Adipocyte (in vitro differentiated cells): ENCODE results near the gene BLCAP.

Experiments
- DNase-seq: peaks from one replicate; pipeline ENCODE4 v3.0.0-alpha.2; 2015; ENCODE audit warnings: low read depth
- H3K27me3 ChIP-seq: replicated peaks from 2 replicates; pipeline ENCODE4 v1.7.0; 2013; ENCODE audit warnings: mild to moderate bottlenecking, low read length, moderate library complexity; ENCODE audit not compliant: control insufficient read depth, insufficient read depth
- H3K36me3 ChIP-seq: 2 replicates; pipeline ENCODE4 v1.7.0; 2013; ENCODE audit warnings: low read length, mild to moderate bottlenecking, moderate library complexity; ENCODE audit not compliant: control insufficient read depth, insufficient read depth, severe bottlenecking
- H3K4me1 ChIP-seq: 2 replicates; pipeline ENCODE4 v1.7.0; 2013; ENCODE audit warnings: mild to moderate bottlenecking, low read length, moderate library complexity; ENCODE audit not compliant: control insufficient read depth, insufficient read depth
- H3K4me3 ChIP-seq: 2 replicates; pipeline ENCODE4 v1.7.0; 2013; ENCODE audit warnings: mild to moderate bottlenecking, low read length, moderate library complexity
- H3K9ac ChIP-seq: 2 replicates; pipeline ENCODE4 v1.7.0; 2013; ENCODE audit warnings: mild to moderate bottlenecking, low read length, moderate library complexity
- H3K9me3 ChIP-seq: 2 replicates; pipeline ENCODE4 v1.7.0; 2013; ENCODE audit warnings: mild to moderate bottlenecking, low read length, moderate library complexity; ENCODE audit not compliant: control insufficient read depth

Gene BLCAP

DNA sequence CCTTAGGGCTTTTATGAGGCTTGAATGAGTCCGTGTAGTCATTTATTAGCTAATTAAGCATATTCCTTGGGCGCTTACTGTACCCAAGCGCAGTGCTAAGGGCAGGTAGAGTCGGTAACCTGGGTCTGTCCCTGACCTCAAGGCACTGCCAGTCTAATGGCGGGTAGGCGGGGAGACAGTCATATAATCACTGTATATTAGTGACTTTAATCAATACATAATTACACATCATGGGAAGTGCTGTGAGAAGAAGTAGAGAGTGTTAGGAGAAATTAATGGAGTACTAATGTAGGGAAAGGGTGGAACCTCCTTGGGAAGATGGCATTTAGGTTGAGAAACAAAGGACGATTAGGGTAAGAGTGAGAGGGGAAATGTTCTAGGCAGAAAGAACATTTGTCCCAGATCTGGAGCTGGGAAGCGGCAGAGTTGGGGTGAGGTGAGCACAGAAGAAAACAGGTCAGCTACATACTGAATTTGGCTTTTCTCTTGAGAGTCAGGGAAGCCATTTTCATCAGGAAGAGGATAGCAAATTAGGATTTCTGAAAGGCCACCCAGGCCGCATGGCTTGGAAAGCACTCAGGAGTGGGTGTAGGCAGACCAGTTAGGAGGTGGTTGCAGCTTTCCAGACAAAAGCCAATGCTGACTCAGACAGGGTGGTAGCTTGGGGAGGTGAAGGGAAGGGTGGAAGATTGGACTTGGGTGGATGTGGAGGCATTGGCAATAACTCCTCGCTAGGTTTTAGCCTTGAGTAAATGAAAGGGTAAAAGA, 954 bp upstream of the BLCAP start:
- Histone ChIP-seq H3K36me3 (no peaks in the 10 kb centered on the region), H3K9me3 (no peaks in the 10 kb centered on the region), H3K27me3 (no peaks in the 10 kb centered on the region), H3K9ac (peak overlapping the region; percentile 97), H3K4me1 (peaks cover 33% of the 10 kb centered on the region), H3K4me3 (peak overlapping the region; percentile 88)
- no peak for DNase-seq

DNA sequence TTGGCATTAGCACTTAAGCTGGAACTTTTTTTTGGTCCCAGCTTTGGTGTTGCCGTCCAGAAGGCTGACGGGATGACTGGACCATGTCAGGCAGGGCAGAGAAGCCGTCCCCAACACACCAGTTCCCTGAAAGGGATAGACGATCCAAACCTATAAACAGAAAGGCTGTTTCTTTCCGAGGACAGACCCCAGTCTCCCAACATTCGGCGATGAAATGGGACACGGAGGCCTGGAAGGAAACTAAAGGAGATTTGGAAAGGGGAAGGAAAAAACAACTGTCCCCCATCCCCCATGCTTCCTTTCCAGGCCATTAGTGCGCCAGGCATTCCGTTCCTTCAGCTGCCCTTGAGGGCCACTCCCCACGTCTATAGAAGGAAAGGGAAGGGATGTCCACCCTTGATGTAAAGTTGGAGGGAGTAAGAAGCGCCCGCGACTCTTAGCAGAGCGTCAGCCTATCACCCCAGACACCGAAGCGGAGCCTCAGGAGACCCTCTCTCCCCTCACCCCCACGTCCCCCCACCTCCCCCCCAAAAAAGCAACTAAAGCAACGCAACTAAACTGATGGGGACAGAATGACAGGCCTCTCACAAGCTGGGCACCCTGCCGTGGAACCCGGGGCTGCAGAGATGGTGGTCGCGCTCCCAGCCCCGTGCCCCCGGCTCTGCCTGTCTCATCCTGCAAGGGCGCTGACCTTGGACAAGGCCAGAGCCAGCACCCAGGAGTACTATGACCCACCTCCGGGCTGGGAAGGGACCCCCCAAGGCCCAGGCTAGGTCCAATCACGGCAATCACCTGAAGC, 638 bp downstream of the BLCAP start:
- peak; percentile 73 for DNase-seq
- peak overlapping the region; percentile 97 for H3K9ac ChIP-seq

DNA sequence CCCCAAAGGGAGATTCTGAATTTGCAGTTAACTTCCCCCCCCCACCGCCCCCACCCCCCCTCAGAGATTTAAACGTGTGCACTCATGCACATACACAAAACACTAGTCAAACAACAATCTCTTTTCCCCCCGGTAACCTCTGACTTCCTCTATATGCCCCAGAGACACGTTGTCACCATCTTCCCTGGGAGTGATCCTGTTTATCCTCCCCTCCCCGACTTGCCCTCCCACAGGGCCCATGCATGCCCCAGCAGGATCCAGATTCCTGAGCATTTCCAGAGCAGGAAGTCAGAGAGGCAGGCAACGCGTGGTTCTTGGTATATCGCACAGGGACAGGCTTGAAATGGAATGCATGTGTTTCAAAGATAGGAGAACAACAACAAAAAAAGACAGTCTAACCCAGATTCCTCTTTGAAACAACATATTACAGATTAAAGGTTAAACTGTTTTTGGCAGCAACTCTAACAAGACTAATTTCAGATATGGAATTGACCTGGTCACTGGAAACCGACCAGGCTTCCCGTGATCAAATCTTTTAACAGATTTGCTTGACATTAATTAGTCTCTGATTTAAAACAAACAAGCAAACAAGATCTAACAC, 1.3 kb downstream of the BLCAP start:
- peak overlapping the region; percentile 88 for H3K4me3 ChIP-seq
- no peaks in the 10 kb centered on the region for H3K27me3 ChIP-seq
- peaks cover 34% of the 10 kb centered on the region for H3K4me1 ChIP-seq
- peak overlapping the region; percentile 97 for H3K9ac ChIP-seq
- no peaks in the 10 kb centered on the region for H3K36me3 ChIP-seq
- no peaks in the 10 kb centered on the region for H3K9me3 ChIP-seq
- DNase-seq, result peak; percentile 78

More for the DNA sequence above, 638 bp downstream of the BLCAP start:
- no peaks in the 10 kb centered on the region for H3K9me3 ChIP-seq
- no peaks in the 10 kb centered on the region for H3K27me3 ChIP-seq
- no peaks in the 10 kb centered on the region for H3K36me3 ChIP-seq
- H3K4me1 ChIP-seq, result peaks cover 34% of the 10 kb centered on the region
- peak overlapping the region; percentile 88 for H3K4me3 ChIP-seq

DNA sequence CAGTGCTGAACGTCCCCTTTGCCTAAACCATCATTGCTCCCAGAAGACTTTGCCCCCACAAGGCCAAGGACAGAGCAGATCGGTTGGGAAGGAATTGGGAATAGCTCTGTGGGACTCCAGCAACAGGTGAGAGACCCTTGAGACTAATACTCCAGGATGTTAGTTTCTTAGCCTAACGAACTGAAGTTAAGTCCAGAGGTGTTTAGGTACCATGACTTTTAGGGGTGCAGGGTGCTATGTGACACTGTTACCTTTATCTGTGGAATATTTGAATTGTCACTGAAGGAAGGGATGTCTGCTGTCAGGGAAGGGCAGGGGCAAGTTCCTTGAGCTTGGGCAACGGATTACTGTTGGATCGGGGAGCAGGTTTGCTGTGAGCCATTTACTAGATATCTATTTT, 1.9 kb downstream of the BLCAP start:
- Histone ChIP-seq H3K9me3 (no peaks in the 10 kb centered on the region), H3K4me3 (peak overlapping the region; percentile 88), H3K4me1 (peaks cover 34% of the 10 kb centered on the region), H3K36me3 (no peaks in the 10 kb centered on the region), H3K9ac (peak overlapping the region; percentile 97), H3K27me3 (no peaks in the 10 kb centered on the region)
- DNase-seq, result no peak

DNA sequence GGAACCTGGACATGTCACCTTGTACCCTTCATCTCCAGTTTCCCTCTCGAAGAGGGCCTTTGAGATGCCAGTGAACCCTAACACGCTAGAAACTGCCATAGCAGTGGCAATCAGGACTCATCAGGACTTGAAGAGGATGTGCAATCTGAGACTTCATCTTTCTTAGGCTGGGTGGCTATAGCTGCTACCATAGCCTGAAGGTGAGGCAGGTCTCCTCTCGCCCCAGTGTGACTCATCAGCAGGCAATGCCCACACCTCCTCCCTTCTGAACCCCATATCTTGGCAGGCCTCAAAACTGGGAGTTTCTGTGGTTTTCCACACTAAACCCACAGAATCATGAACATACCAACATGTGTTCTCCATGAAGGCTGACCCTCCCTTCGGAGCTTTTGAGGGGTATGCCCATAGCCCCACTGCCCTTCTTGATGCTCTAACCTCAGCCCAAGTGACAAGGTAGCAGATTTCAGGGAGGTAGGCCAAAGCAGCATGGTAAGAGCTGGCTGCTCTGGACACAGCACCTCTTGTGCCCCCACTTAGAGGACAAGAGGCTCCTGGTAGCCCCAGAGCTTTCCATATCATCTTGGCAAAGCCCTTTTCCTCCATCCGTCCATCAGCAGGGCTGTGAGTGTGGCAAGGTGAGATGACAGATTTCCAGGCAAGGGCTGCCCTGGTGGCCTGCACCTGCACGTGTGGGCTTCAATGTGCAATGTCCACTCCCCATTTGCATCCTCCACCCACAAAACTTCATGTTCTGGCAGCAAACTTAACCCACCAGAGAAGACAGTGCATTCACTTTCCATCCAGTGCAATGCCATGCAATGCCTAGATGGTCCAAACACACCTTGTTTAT, 2.6 kb downstream of the BLCAP start:
- Histone ChIP-seq H3K4me3 (peak overlapping the region; percentile 88), H3K36me3 (peaks cover 6% of the 10 kb centered on the region), H3K9me3 (no peaks in the 10 kb centered on the region), H3K27me3 (no peaks in the 10 kb centered on the region), H3K9ac (no peak overlapping the region), H3K4me1 (peaks cover 38% of the 10 kb centered on the region)
- DNase-seq, result peak; percentile 32

DNA sequence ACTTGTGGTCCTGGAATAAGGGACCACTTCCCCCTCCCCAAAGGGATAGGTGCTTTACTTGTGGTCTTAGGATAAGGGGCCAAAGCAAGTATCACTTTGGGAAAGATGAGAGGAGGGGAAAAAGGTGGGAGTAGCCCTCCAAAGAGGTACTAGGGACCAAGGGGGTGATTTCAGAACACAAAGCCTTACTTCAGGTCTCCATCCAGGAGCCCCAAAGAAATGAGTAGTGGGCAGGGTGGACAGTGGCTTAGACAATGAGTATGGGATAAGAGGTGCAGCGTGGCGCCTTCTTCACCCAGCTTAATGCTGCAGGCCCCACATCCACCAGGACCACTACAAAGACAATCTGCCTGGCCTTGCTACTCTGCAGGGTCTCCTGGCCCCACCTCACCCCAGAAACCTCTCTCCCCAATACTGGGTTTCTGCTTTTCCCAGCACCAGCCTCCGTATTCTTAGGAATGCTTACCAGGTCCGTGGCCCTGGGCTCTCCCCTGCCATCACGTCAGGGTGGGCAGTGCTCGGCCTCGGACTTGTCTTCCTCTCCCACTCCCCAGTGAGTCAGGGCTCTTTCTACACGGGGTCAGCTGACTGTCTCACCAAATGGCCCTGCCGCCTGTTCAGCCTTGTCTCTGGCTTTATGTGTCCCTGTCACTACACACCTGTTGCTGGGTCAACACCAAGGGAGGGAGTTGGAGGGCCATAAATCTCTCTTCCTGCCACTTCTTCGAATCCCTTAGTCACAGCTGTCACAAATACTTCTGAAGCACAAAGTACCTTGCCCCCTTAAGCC, 3.6 kb downstream of the BLCAP start:
- peaks cover 46% of the 10 kb centered on the region for H3K4me1 ChIP-seq
- no peak overlapping the region for H3K9ac ChIP-seq
- H3K4me3 ChIP-seq, result no peak overlapping the region
- peaks cover 7% of the 10 kb centered on the region for H3K36me3 ChIP-seq
- no peaks in the 10 kb centered on the region for H3K9me3 ChIP-seq
- DNase-seq, result no peak
- H3K27me3 ChIP-seq, result no peaks in the 10 kb centered on the region

DNA sequence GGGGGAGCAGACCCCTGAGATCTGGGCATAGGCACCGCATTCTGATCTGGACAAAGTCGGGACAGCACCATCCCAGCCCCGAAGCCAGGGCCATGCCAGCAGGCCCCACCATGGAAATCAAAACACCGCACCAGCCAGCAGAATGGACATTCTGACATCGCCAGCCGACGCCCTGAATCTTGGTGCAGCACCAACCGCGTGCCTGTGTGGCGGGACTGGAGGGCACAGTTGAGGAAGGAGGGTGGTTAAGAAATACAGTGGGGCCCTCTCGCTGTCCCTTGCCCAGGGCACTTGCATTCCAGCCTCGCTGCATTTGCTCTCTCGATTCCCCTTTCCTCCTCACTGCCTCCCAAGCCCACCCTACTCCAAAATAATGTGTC, 4.7 kb downstream of the BLCAP start:
- H3K36me3 ChIP-seq, result peaks cover 18% of the 10 kb centered on the region
- no peak for DNase-seq
- H3K9me3 ChIP-seq, result no peaks in the 10 kb centered on the region
- H3K4me1 ChIP-seq, result peaks cover 47% of the 10 kb centered on the region
- H3K27me3 ChIP-seq, result no peaks in the 10 kb centered on the region
- H3K9ac ChIP-seq, result no peak overlapping the region
- no peak overlapping the region for H3K4me3 ChIP-seq

DNA sequence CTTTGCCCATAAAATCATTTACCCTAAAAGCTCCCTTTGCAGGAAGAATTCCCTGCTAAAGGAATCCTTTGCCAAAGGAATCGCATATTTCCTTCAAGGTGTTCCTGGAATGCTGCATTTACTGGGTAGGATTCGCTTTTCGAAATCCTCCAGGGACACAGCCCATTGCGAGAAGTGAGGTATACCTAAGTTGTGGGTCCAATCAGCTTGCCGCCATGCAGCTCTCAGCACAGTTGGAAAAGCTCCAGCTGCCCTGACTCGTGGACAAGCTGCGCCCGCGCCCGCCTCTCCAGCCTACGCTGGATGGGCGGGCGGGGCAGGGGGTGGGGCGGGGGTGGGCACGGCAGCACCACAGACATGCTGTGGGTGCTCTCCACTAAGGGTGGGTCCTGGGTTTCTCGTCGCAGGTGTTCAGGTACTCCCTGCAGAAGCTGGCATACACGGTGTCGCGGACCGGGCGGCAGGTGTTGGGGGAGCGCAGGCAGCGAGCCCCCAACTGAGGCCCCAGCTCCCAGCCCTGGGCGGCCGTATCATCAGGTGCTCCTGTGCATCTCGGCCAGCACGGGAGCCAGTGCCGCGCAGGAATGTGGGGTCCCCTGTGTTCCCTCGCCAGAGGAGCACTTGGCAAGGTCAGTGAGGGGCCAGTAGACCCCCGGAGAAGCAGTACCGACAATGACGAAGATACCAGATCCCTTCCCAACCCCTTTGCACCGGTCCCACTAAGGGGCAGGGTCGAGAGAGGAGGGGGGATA, 5.2 kb downstream of the BLCAP start:
- DNase-seq, result no peak
- no peak overlapping the region for H3K4me3 ChIP-seq
- H3K36me3 ChIP-seq, result peaks cover 23% of the 10 kb centered on the region

DNA sequence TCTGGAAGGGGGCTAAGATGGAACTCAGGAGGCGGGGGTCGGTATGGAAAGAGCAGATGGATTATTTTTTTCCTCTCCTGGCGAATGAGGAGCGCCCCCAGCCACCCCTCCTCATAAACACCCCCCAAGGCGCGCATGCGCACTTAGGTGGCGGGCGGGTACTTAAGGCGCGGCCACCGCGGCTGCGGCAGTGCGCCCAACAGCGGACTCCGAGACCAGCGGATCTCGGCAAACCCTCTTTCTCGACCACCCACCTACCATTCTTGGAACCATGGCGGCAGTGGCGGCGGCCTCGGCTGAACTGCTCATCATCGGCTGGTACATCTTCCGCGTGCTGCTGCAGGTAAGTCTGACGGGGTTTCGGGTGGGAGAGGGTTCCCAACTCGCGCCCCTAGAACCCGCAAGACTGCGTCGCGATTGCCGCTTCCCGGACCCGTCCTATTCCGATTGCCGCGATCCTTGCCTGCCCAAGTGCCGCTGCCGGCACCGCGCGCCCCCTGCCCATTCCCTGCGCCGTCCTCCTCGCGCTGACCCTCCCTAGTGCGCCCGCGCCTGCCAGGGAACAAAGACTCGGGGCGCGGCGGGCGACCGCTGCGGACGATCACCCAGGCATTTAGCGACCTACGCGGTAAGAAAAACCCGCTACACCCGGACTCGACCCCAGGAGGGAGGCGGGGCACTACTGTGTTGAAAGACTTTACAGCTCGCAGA, 6.5 kb downstream of the BLCAP start, which contains the start of gene NNAT:
TSS of gene NNAT (plus strand) at position 190 of the 711 bp plus-strand sequence. CDS start at position 272, 82 bp downstream.
- Histone ChIP-seq H3K4me3 (peak within 1 kb of the TSS; percentile 67), H3K9ac (peak within 1 kb of the TSS; percentile 65), H3K4me1 (peaks cover 62% of the 10 kb centered on the region), H3K27me3 (no peaks in the 10 kb centered on the region), H3K36me3 (peaks cover 31% of the 10 kb centered on the region), H3K9me3 (no peaks in the 10 kb centered on the region)
- no peak for DNase-seq

More for the DNA sequence above, 5.2 kb downstream of the BLCAP start:
- Histone ChIP-seq H3K4me1 (peaks cover 53% of the 10 kb centered on the region), H3K9me3 (no peaks in the 10 kb centered on the region), H3K9ac (no peak overlapping the region), H3K27me3 (no peaks in the 10 kb centered on the region)
